ENCODE results near the gene TTYH2.

TTYH2 gene

DNA sequence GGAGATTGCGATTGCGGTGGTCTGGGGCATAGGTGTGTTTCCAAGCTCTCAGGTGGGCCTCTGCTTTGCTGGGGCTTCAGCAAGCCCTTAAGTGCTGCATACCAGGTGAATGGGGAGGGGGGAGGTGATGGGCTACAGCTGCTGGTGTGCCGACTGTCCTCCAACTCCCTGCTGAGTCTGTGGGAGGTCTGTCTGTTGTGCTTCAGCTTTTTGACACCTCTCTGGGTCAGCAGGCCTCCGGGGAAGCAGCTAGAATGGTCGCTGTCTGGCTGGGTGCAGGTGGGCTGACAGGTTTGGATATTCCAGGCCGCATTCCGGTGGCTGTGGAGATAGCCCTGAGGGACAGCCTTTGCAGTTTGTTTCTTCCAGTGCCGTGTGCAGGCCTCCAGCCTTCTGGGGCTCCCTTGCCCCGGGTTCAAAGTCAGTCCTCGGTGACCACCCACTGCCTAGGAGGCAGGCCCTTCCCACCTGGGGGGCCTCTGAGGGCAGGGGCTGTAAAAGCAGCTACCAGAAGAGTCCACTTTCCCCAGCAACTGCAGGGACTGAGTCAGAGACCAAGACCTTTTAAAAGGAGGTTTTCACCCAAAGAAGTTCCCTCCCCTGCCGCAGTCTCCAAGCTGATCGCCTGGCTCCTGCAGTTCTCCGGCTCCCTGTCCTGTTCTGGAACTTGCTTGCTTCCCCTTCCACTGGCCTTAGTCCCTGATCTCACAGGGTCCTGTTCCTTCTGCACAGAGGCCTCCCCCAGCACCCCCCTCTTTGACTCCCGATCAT lies 2.0 kb upstream of the TTYH2 start:
- H3K4me2 ChIP-seq (ENCODE audit: low read depth, low read length, poor library complexity, severe bottlenecking), result no peak overlapping the region
- H4K20me1 ChIP-seq (ENCODE audit: low read depth, low read length), result peaks cover 22% of the 10 kb centered on the region; the same call in 1 of the 2 replicates

DNA sequence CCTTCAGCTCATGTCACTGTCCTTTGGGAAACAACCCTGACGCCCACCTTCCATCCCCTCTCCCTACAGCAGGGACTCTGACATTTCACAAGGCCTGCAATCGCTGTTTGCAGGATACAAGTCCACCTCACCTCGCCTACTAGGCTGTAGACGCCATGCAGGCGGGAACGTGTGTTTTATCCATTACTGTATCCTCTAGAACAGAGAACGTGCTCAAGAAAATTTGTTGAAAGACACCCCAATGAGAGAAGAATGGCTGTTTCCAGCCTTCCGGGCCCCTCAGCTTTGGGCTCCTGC lies 1.5 kb upstream of the TTYH2 start:
- H3K9ac ChIP-seq (ENCODE audit: low read length), result no peak overlapping the region
- H3K4me3 ChIP-seq (ENCODE audit: insufficient read depth, low read length, poor library complexity, severe bottlenecking), result no peak overlapping the region
- H3K79me2 ChIP-seq (ENCODE audit: insufficient read depth, low read length), result peaks cover 11% of the 10 kb centered on the region; the same call in 1 of the 2 replicates
- TF ChIP-seq, protein P1, sequence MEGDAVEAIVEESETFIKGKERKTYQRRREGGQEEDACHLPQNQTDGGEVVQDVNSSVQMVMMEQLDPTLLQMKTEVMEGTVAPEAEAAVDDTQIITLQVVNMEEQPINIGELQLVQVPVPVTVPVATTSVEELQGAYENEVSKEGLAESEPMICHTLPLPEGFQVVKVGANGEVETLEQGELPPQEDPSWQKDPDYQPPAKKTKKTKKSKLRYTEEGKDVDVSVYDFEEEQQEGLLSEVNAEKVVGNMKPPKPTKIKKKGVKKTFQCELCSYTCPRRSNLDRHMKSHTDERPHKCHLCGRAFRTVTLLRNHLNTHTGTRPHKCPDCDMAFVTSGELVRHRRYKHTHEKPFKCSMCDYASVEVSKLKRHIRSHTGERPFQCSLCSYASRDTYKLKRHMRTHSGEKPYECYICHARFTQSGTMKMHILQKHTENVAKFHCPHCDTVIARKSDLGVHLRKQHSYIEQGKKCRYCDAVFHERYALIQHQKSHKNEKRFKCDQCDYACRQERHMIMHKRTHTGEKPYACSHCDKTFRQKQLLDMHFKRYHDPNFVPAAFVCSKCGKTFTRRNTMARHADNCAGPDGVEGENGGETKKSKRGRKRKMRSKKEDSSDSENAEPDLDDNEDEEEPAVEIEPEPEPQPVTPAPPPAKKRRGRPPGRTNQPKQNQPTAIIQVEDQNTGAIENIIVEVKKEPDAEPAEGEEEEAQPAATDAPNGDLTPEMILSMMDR (IDR thresholded peaks at IDR 0.05; ENCODE audit: insufficient read depth, low read length, poor library complexity, severe bottlenecking), result no peak
- no peak for TF ChIP-seq EZH2phosphoT487 (conservative IDR thresholded peaks at IDR 0.05; ENCODE audit: low read length)
- no peaks in the 10 kb centered on the region for H3K9me3 ChIP-seq (ENCODE audit: insufficient read depth, low read length)
- no peaks in the 10 kb centered on the region for H3K9me2 ChIP-seq (replicated peaks; ENCODE audit: insufficient read depth, low read length)
- H3K4me2 ChIP-seq (ENCODE audit: low read depth, low read length, poor library complexity, severe bottlenecking), result no peak overlapping the region
- H3K27ac ChIP-seq (ENCODE audit: low read depth, low read length), result no peak overlapping the region
- H4K20me1 ChIP-seq (ENCODE audit: low read depth, low read length), result peaks cover 21% of the 10 kb centered on the region; the same call in 1 of the 2 replicates
- peaks cover 4% of the 10 kb centered on the region; the same call in 1 of the 2 replicates for H3K36me3 ChIP-seq (ENCODE audit: low read length)
- H3K27me3 ChIP-seq (ENCODE audit: low read length), result no peaks in the 10 kb centered on the region
- H3F3A ChIP-seq (ENCODE audit: insufficient read depth), result peaks cover 34% of the 10 kb centered on the region
- H2AFZ ChIP-seq (ENCODE audit: low read depth, low read length, severe bottlenecking), result no peak overlapping the region

More for the DNA sequence above, 2.0 kb upstream of the TTYH2 start:
- Histone ChIP-seq H3K4me3 (ENCODE audit: insufficient read depth, low read length, poor library complexity, severe bottlenecking) (no peak overlapping the region), H3F3A (ENCODE audit: insufficient read depth) (peaks cover 34% of the 10 kb centered on the region), H3K27me3 (ENCODE audit: low read length) (no peaks in the 10 kb centered on the region), H3K9me3 (ENCODE audit: insufficient read depth, low read length) (no peaks in the 10 kb centered on the region), H3K79me2 (ENCODE audit: insufficient read depth, low read length) (peaks cover 14% of the 10 kb centered on the region), H2AFZ (ENCODE audit: low read depth, low read length, severe bottlenecking) (no peak overlapping the region), H3K9ac (ENCODE audit: low read length) (no peak overlapping the region), H3K9me2 (replicated peaks; ENCODE audit: insufficient read depth, low read length) (no peaks in the 10 kb centered on the region), H3K36me3 (ENCODE audit: low read length) (peaks cover 5% of the 10 kb centered on the region; the same call in 1 of the 2 replicates), H3K27ac (ENCODE audit: low read depth, low read length) (no peak overlapping the region)
- TF ChIP-seq EZH2phosphoT487 (conservative IDR thresholded peaks at IDR 0.05; ENCODE audit: low read length), result no peak
- TF ChIP-seq, protein P1 (IDR thresholded peaks at IDR 0.05; ENCODE audit: insufficient read depth, low read length, poor library complexity, severe bottlenecking), result no peak

DNA sequence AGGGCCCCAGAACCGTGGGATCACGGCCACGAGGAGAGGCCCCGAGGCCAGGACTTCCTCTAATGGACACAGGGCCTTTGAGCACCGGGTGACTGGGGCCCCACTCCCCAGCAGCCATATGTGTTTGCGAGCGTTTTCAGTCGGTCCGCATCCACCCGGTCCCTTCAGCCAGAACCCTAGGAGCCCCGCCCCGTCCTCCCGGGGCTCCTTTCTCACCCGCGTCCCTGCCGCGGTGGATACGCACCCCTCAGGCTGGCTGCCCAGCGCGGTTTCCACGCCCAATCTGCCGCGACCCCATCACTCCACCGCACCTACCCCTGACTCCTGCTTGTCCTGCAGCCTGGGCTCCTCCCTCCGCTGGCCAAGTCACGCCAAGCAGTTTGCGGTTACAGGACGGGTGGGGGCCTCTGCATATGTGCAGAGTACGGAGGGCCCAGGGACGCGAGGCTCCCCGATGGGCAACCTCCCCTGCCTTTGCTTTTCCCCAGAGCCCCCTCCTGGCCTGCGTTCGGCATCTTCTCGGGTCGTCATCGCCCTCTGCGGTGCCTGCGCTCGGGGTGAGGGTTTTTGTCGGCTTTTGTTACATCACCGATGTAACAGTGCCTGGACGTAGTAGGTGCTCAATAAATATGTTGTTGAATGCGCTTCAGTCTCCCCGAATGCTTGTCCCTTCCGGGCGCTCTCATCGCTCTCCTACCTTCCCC lies 1.0 kb upstream of the TTYH2 start:
- TF ChIP-seq, protein P1 (IDR thresholded peaks at IDR 0.05; ENCODE audit: insufficient read depth, low read length, poor library complexity, severe bottlenecking), result no peak
- TF ChIP-seq EZH2phosphoT487 (conservative IDR thresholded peaks at IDR 0.05; ENCODE audit: low read length), result no peak
- Histone ChIP-seq H3K9me2 (replicated peaks; ENCODE audit: insufficient read depth, low read length) (no peaks in the 10 kb centered on the region), H4K20me1 (ENCODE audit: low read depth, low read length) (peaks cover 19% of the 10 kb centered on the region; the same call in 1 of the 2 replicates), H3K9me3 (ENCODE audit: insufficient read depth, low read length) (no peaks in the 10 kb centered on the region), H3K79me2 (ENCODE audit: insufficient read depth, low read length) (0 out of 2 replicates have a peak, but pooled peaks cover 6% of the 10 kb centered on the region), H3F3A (ENCODE audit: insufficient read depth) (peaks cover 34% of the 10 kb centered on the region), H2AFZ (ENCODE audit: low read depth, low read length, severe bottlenecking) (no peak overlapping the region), H3K9ac (ENCODE audit: low read length) (no peak overlapping the region), H3K36me3 (ENCODE audit: low read length) (peaks cover 4% of the 10 kb centered on the region; the same call in 1 of the 2 replicates), H3K4me3 (ENCODE audit: insufficient read depth, low read length, poor library complexity, severe bottlenecking) (no peak overlapping the region), H3K27ac (ENCODE audit: low read depth, low read length) (no peak overlapping the region), H3K4me2 (ENCODE audit: low read depth, low read length, poor library complexity, severe bottlenecking) (no peak overlapping the region), H3K27me3 (ENCODE audit: low read length) (no peaks in the 10 kb centered on the region)
